Mucosa of gallbladder (tissue), 1 donor: ENCODE measurements around the gene SP140L. TPM values are rescaled to one million over a fixed set of nuclear protein-coding genes. Genes with fewer than 3 reads are reported as not detected.
"Not testable (repeated sequence)": the region's sequence is repeated elsewhere in the genome, so short reads cannot be mapped to it uniquely, and the experiment has no call there.

ENCODE experiments used
- DNase-seq: peaks from one replicate; pipeline ENCODE4 v3.0.0-alpha.2; 2020; ENCODE audit warnings: low spot score
- total RNA-seq: library from RNA; stranded (reverse); gene quantifications from one replicate; pipeline ENCODE4 v1.2.1, GENCODE V29; 2021
- donor health status: DM: no; HTN: no; CAD: no.

Gene SP140L
- total RNA-seq = 19.5 TPM

GRCh38 chr2:230326453-230327417 lies at the start of gene SP140L:
Gene SP140L (plus strand): TSS chr2:230327193. CDS start chr2:230327270, 77 bp downstream.
- peak; percentile 70 for DNase-seq

- no peak for DNase-seq
Observed at GRCh38 chr2:230282936-230283335, 44.1 kb upstream of the SP140L start.

- DNase-seq = no peak
Observed at GRCh38 chr2:230286048-230286447, 40.9 kb upstream of the SP140L start.

- DNase-seq = not testable (repeated sequence)
Observed at GRCh38 chr2:230289311-230289710, 37.7 kb upstream of the SP140L start.

DNA sequence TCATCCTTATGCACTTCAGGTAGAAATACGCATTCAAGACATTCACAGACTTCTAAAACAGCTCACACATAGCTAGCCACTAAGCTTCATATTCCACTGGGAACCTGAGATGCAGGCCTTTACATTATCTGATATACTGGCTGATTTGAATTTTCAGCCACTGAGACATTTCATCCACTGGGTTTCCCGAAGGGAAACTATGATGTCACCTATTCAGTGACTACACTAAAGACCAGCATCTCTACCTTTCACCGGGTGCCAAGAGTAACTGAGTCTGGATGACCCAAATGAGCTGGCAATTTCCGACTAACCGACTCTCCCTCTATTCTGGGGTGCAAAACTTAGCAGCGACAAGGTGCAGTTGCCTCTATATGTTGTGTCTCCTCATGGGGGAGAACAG lies 31.8 kb upstream of the SP140L start:
- no peak for DNase-seq

GRCh38 chr2:230296917-230297316 lies 30.1 kb upstream of the SP140L start:
- DNase-seq = no peak

DNA sequence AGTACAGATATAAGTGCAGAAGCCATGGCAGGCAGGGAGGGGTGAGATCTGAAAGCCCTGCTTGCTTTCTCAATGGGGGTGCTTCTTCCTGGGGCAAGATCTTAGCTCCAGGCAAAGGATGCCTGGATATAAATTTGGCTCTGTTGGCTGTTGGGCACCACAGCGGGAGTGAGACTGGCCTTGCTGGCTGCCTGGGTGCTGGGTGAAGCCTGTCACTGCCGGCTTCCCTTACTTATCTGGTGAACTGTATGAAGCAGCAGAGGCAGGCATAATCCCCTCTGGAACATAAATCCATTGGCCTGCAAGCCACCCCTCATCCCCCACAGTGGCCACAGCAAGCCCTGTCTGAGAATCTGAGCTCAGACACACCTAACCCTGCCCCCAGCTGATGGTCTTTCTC lies 27.4 kb upstream of the SP140L start:
- no peak for DNase-seq

DNA sequence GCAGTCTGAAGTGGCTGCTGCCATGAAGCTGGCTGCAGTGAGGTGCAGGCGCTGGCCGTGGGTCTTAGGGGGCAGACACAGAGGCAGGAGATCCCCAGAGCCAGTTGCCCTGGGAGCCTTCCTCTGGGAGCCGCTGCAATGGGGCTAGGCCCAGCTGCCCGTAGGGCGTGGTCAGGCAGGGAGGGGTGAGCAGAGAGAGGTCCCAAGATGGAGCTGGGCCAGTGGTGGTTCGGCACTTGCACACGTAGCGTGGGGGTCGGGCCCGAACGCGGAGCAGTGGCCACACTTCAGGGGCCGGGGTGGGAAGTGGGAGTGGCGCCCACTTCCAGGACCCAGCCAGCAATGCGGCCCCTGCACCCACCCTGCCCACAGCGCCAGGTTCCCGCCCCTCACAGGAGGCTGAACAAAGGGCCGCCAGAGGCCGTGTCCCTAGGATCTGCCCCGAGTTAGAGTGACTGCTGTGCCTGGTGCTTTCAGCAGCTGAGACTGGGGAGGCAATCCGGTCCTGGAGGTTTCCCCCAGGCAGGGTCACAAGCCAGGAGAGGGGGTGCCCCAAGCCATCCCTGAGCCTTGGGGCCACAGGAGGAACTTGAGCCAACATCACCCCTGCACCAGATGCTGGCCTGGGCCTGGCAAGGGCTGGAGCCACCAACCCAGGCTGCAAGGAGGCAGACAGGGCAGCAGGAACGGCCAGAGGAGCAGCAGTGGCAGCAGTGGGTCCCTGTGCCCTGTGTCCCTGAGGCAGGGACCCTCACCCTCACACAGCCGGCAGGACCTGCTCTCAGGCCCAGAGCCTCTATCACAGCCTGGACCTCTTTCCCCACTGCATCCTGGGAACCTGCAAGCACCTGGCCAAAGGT lies 21.3 kb upstream of the SP140L start:
- no peak for DNase-seq

- DNase-seq = no peak
Observed at GRCh38 chr2:230306474-230306873, 20.5 kb upstream of the SP140L start.

DNA sequence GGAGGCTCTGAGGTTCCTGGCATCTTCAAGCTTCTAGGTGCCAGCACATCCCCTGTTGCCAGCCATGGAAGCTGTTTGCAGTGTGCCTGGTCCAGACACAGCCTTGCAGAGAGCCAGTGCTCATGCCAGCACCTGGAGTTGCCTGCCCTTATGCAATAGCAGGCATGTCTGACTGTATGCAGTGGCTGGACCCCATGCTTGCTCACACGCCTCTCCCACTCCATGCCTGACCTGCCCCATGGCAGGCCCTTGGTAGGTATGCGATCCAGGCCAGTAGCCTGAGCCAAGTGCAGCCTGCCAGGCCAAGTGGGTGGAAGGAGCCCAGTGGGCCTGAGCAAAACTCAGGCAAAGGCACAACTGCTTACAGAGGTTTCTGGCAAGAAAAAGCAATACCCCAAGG lies 19.5 kb upstream of the SP140L start:
- no peak for DNase-seq

DNA sequence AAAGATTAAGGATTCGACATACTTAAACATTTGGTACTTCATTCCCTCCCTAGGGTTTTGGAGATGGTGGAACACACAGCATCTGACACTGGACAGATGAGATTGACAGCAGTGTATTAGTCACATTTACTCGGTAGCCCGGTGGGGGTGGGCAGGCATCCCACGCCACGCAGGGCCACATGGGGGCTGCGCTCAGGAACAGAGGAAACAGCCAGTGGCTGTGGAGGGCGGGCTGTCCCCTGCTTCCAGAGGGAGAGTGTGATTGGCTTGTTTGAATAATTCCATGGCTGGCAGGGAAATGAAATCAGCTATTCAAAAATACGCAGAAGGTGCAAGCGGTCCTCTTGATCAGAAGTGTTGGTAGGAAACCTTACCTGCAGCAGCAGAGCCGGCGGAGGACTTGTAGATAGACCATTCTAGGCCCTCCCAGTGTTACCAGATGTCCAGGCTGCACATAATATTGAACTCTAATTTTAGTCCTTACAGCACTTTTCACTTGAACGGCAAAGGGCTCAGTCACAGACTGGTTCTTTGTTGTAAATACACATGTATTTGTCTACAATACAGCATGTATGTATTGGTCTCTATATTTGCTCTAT lies 18.5 kb upstream of the SP140L start:
- DNase-seq = no peak

GRCh38 chr2:230310792-230311191 lies 16.2 kb upstream of the SP140L start:
- DNase-seq = not testable (repeated sequence)

DNA sequence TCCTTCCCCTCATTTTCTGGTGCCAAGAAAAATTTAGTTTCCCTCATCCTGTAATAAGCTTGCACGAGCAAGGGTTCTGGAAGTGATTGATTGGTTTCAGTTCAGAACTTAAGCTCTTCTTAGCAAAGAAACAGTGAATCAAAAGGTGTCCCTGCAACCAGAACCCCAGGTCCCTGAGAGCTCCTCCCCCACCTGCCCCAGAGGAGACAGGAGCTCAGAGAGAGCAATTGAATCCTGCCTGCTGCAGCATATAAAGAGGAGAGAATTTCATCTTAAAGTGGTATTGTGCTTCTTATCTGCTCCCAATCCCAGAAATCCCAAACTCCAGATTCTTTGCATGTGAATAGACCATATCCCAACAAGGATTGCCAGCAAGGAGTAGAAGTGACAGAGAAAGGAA lies 15.4 kb upstream of the SP140L start:
- DNase-seq = not testable (repeated sequence)

- DNase-seq = no peak
Observed at GRCh38 chr2:230312638-230313037, 14.4 kb upstream of the SP140L start.

- DNase-seq = no peak
Observed at GRCh38 chr2:230317366-230317765, 9.6 kb upstream of the SP140L start.

- DNase-seq = no peak
Observed at GRCh38 chr2:230318190-230319121, 8.5 kb upstream of the SP140L start.

- DNase-seq = peak; percentile 35
Observed at GRCh38 chr2:230319211-230319862, 7.7 kb upstream of the SP140L start.

DNA sequence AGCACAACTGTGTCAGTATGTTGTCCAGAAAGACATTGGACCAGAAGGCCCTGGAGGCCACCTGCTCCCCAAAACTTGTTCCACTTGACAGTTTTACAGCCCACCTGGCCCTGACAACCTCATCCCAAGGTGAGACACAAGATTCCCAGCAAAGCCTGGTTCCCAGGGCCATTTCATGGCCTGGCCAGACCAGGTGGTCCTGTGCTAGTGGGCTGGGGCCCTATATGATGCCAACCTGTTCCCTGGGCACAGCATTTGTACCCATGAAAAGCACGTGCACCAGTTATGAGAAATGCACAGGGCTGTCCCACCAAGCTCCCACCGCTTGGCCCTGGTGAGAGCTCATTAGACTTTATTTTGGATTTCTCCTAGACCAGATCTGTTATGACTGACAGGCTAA lies 6.0 kb upstream of the SP140L start:
- DNase-seq = no peak

- DNase-seq = no peak
Observed at GRCh38 chr2:230322561-230323384, 4.2 kb upstream of the SP140L start.
